HCT116 (cell line): ENCODE measurements around the gene EI24.

Experiments used
- ATF3 ChIP-seq: IDR thresholded peaks from 2 replicates; pipeline ENCODE4 v1.6.1; 2012
- CTCF ChIP-seq, 3 experiments: fragments of 200-600 bp in 1 of 3; sonication (generic) in 1 of 3; IDR thresholded peaks in 2 of 3; conservative IDR thresholded peaks in 1 of 3; 2 replicates each; pipeline ENCODE4 v1.5.1; 2012 to 2017; ENCODE audit warnings: low read depth in 2 of 3, low read length in 2 of 3, antibody characterized with exemption in 1 of 3, borderline replicate concordance in 1 of 3, control low read depth in 1 of 3, mild to moderate bottlenecking in 1 of 3, mixed read lengths in 1 of 3, mixed run types in 1 of 3, moderate library complexity in 1 of 3; ENCODE audit not compliant: insufficient read depth in 1 of 3
- ELF1 ChIP-seq: IDR thresholded peaks from 2 replicates; pipeline ENCODE4 v1.6.1; 2012; ENCODE audit warnings: low read depth, borderline replicate concordance
- EZH2 ChIP-seq: fragments of 200-600 bp; sonication (generic); IDR thresholded peaks from 2 replicates; pipeline ENCODE4 v1.6.1; 2017; ENCODE audit warnings: antibody characterized with exemption, mixed run types
- POLR2A ChIP-seq: IDR thresholded peaks from 2 replicates; pipeline ENCODE4 v1.7.0; 2011; ENCODE audit warnings: borderline replicate concordance; ENCODE audit not compliant: insufficient read depth, insufficient read length; ENCODE audit errors: extremely low read depth
- POLR2AphosphoS5 ChIP-seq: IDR thresholded peaks from 2 replicates; pipeline ENCODE4 v1.6.1; 2011; ENCODE audit warnings: mild to moderate bottlenecking, low read depth, low read length, moderate library complexity
- RAD21 ChIP-seq: IDR thresholded peaks from 2 replicates; pipeline ENCODE4 v1.6.1; 2012; ENCODE audit warnings: low read depth, mild to moderate bottlenecking
- SIN3A ChIP-seq: IDR thresholded peaks from 2 replicates; pipeline ENCODE4 v1.6.1; 2012; ENCODE audit warnings: low read depth
- YY1 ChIP-seq: IDR thresholded peaks from 2 replicates; pipeline ENCODE4 v1.6.1; 2011; ENCODE audit warnings: low read length, low read depth, moderate library complexity, mild to moderate bottlenecking; ENCODE audit not compliant: insufficient replicate concordance; ENCODE audit errors: extremely low read depth
- ZFX ChIP-seq: fragments of 450-650 bp; IDR thresholded peaks from 2 replicates; pipeline ENCODE4 v1.6.1; 2017
- ZNF274 ChIP-seq: fragments of 200-500 bp; sonication (Bioruptor generic); IDR thresholded peaks from 2 replicates; pipeline ENCODE4 v1.6.1; 2014; ENCODE audit warnings: mild to moderate bottlenecking, low read depth, low read length, inconsistent platforms

- TF ChIP-seq ATF3, result no peak
- TF ChIP-seq EZH2, result no peak
- TF ChIP-seq YY1, result peak; percentile 65
- no peak for TF ChIP-seq ZNF274
- TF ChIP-seq CTCF (IDR thresholded peaks at IDR 0.05 in 2 of 3, conservative IDR thresholded peaks at IDR 0.05 in 1 of 3; ENCODE audit: borderline replicate concordance in 1 of 3, insufficient read depth in 1 of 3, low read depth in 2 of 3, low read length in 2 of 3), result no peak
- peak; percentile 72 for TF ChIP-seq POLR2A
- TF ChIP-seq ELF1, result no peak
- TF ChIP-seq SIN3A, result peak; percentile 78; the same call in 1 of the 2 replicates
- no peak for TF ChIP-seq RAD21
- TF ChIP-seq ZFX, result peak; percentile 94
- TF ChIP-seq POLR2AphosphoS5, result peak; percentile 75
Measured at GRCh38 chr11:125625630-125626287, 56.5 kb downstream of the EI24 start.
